OCI-LY1 (cell line): Measurements from ENCODE around the gene SH3PXD2A.

Experiments used
- CTCF ChIP-seq: fragments of 200-600 bp; sonication (generic), shearing (Covaris generic); IDR thresholded peaks from 2 replicates; pipeline ENCODE4 v1.5.1; 2017; ENCODE audit warnings: mild to moderate bottlenecking, antibody characterized with exemption, low read length, moderate library complexity, mixed read lengths
- EZH2 ChIP-seq: fragments of 200-600 bp; sonication (generic), shearing (Covaris generic); IDR thresholded peaks from 2 replicates; pipeline ENCODE4 v1.8.0; 2017; ENCODE audit warnings: borderline replicate concordance, mixed run types, mild to moderate bottlenecking, antibody characterized with exemption, low read length, moderate library complexity, mixed read lengths

- TF ChIP-seq CTCF = no peak
- TF ChIP-seq EZH2 = no peak
Measured at GRCh38 chr10:103854686-103855391, 537 bp downstream of the SH3PXD2A start.
